ENCODE data around the gene TTYH3. TPM values are rescaled to one million over a fixed set of nuclear protein-coding genes. Genes with fewer than 3 reads are reported as not detected.
"Not testable (repeated sequence)": the region's sequence is repeated elsewhere in the genome, so short reads cannot be mapped to it uniquely, and the experiment has no call there.

TTYH3 gene
- total RNA-seq, 1 experiment from 2014 or later = 122 TPM

GRCh38 chr7:2678454-2678853 lies 46.7 kb downstream of the TTYH3 start:
- Mint-ChIP-seq H3K27ac (0 out of 7 replicates have a peak overlapping the region, but pooled peaks of 1 of the 3 experiments have one; percentile 44), H3K27me3 (ENCODE audit: low read depth) (peaks cover 14% of the 10 kb centered on the region)
- not testable (repeated sequence) for H3K79me2 ChIP-seq (ENCODE audit: insufficient read depth, low read length); H4K8ac ChIP-seq (replicated peaks; ENCODE audit: insufficient read length, low read depth, low read length); H3K9me3 Mint-ChIP-seq; H2AFZ ChIP-seq (ENCODE audit: low read length); H3K79me1 ChIP-seq (ENCODE audit: insufficient read depth, low read depth, low read length, poor library complexity, severe bottlenecking); H3K23ac ChIP-seq (ENCODE audit: insufficient read length, low read depth, low read length); H3K36me3 Mint-ChIP-seq (ENCODE audit: insufficient read depth in 1 of 3, low read depth in 3 of 3); H3K4me2 ChIP-seq (ENCODE audit: insufficient read depth, insufficient read length, low read length); H3K18ac ChIP-seq (ENCODE audit: insufficient read length, low read depth, low read length); H3K14ac ChIP-seq (ENCODE audit: insufficient read depth, low read length); DNase-seq; H3K4me1 ChIP-seq (ENCODE audit: insufficient read depth, low read length); H3K27me3 ChIP-seq (ENCODE audit: insufficient read depth, low read length); H4K20me1 ChIP-seq (ENCODE audit: control insufficient read depth, insufficient read depth, insufficient read length); H3K56ac ChIP-seq (ENCODE audit: insufficient read length, low read depth, low read length); H2BK5ac ChIP-seq (ENCODE audit: insufficient read length, low read length); H2BK15ac ChIP-seq (ENCODE audit: low read depth, low read length); H3K9ac ChIP-seq (ENCODE audit: extremely low read depth, insufficient read length, low read length); H3T11ph ChIP-seq (ENCODE audit: low read length); H3K27ac ChIP-seq (ENCODE audit: insufficient read length, low read depth, low read length); H4K5ac ChIP-seq (ENCODE audit: insufficient read length, low read depth, low read length); H3K23me2 ChIP-seq (ENCODE audit: insufficient read length, low read depth, low read length, poor library complexity, severe bottlenecking); H2BK20ac ChIP-seq (ENCODE audit: low read depth, low read length, poor library complexity, severe bottlenecking); H3K4ac ChIP-seq (ENCODE audit: low read depth, low read length); H3K4me1 Mint-ChIP-seq; H2BK120ac ChIP-seq (ENCODE audit: low read depth, low read length, poor library complexity, severe bottlenecking); H2BK12ac ChIP-seq (ENCODE audit: insufficient read length, low read depth, low read length); H3K4me3 Mint-ChIP-seq; H2AK5ac ChIP-seq (ENCODE audit: insufficient read length, low read length); H4K91ac ChIP-seq (ENCODE audit: insufficient read length, low read depth, low read length); H3K9me3 ChIP-seq (ENCODE audit: control insufficient read depth, low read depth, low read length)
- WGBS (ENCODE audit: extremely low coverage, insufficient read length, low lambda C conversion rate) = no CpG with 5 or more reads among the region's 15 CpGs

- H4K91ac ChIP-seq (ENCODE audit: insufficient read length, low read depth, low read length); H3K23me2 ChIP-seq (ENCODE audit: insufficient read length, low read depth, low read length, poor library complexity, severe bottlenecking); H3K4me3 Mint-ChIP-seq; H4K5ac ChIP-seq (ENCODE audit: insufficient read length, low read depth, low read length); H3K79me1 ChIP-seq (ENCODE audit: insufficient read depth, low read depth, low read length, poor library complexity, severe bottlenecking); H3K27ac ChIP-seq (ENCODE audit: insufficient read length, low read depth, low read length); H2BK120ac ChIP-seq (ENCODE audit: low read depth, low read length, poor library complexity, severe bottlenecking); H3K4me2 ChIP-seq (ENCODE audit: insufficient read depth, insufficient read length, low read length); H2AK5ac ChIP-seq (ENCODE audit: insufficient read length, low read length); H3K9me3 ChIP-seq (ENCODE audit: control insufficient read depth, low read depth, low read length); H2BK5ac ChIP-seq (ENCODE audit: insufficient read length, low read length); H2BK12ac ChIP-seq (ENCODE audit: insufficient read length, low read depth, low read length); H2BK20ac ChIP-seq (ENCODE audit: low read depth, low read length, poor library complexity, severe bottlenecking); H2AFZ ChIP-seq (ENCODE audit: low read length); H4K20me1 ChIP-seq (ENCODE audit: control insufficient read depth, insufficient read depth, insufficient read length); H3K56ac ChIP-seq (ENCODE audit: insufficient read length, low read depth, low read length); H3K27me3 ChIP-seq (ENCODE audit: insufficient read depth, low read length); H3K9ac ChIP-seq (ENCODE audit: extremely low read depth, insufficient read length, low read length); H3K18ac ChIP-seq (ENCODE audit: insufficient read length, low read depth, low read length); H3K36me3 Mint-ChIP-seq (ENCODE audit: insufficient read depth in 1 of 3, low read depth in 3 of 3); H3K4ac ChIP-seq (ENCODE audit: low read depth, low read length); H4K8ac ChIP-seq (replicated peaks; ENCODE audit: insufficient read length, low read depth, low read length); H2BK15ac ChIP-seq (ENCODE audit: low read depth, low read length); H3T11ph ChIP-seq (ENCODE audit: low read length); DNase-seq; H3K9me3 Mint-ChIP-seq; H3K79me2 ChIP-seq (ENCODE audit: insufficient read depth, low read length); H3K4me1 ChIP-seq (ENCODE audit: insufficient read depth, low read length); H3K23ac ChIP-seq (ENCODE audit: insufficient read length, low read depth, low read length); H3K4me1 Mint-ChIP-seq; H3K14ac ChIP-seq (ENCODE audit: insufficient read depth, low read length): not testable (repeated sequence)
- WGBS (ENCODE audit: extremely low coverage, insufficient read length, low lambda C conversion rate) = no CpG with 5 or more reads among the region's 64 CpGs
- Mint-ChIP-seq H3K27me3 (ENCODE audit: low read depth) (peaks cover 13% of the 10 kb centered on the region), H3K27ac (peak overlapping the region in 2 of 3 experiments; percentile 68 to 87; a peak in 2 of 7 replicates)
Observed at GRCh38 chr7:2679135-2680127, 47.6 kb downstream of the TTYH3 start.
